ENCODE measurements around the gene SLC43A2.

Gene SLC43A2

DNA sequence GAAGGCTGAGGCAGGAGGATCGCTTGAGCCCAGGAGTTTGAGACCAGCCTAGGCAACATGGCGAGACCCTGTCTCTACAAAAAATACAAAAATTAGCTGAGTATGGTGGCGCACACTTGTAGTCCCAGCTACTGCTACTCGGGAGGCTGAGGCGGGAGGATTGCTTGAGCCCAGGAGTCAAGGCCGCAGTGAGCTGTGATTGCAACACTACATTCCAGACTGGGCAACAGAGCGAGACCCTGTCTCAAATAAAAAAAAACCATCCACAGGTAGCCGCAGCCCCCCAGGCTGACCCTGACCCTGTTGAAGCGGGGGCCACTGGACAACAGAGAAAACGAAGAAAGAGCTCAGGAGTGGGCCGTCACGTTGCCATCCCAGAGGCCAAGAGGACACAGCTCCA, 4.0 kb downstream of the SLC43A2 start:
- in situ Hi-C loops (cut with MboI; ENCODE audit: low sequenced_read_pairs): no loop called here

DNA sequence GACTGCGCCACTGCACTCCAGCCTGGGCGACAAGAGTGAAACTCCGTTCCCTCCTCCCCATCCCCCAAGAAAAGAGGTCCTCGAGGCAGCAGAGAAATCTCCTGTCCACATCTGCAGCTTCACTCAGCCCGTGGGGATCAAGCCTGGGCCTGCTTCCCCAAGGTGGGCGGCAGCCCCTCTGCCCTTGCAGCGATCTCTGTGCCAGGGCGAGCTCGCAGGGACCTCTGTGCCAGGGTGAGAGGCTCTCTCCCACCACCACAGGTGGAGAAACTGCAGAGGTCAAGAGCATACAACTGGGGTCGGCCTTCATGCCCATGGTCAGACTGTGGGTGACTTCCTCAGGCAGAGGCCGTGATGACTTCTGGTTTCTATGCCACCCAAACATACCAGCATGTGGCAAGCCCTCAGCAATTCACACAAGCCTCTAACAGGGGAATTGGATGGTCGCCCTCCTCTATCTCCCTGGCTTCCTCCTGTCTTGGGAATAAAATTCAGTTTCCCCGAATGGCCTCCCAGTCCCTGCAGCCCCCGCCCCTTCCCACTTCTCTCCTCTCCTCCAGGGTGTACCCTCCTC, 5.5 kb downstream of the SLC43A2 start:
- in situ Hi-C loops (cut with MboI; ENCODE audit: low sequenced_read_pairs): no loop called here

DNA sequence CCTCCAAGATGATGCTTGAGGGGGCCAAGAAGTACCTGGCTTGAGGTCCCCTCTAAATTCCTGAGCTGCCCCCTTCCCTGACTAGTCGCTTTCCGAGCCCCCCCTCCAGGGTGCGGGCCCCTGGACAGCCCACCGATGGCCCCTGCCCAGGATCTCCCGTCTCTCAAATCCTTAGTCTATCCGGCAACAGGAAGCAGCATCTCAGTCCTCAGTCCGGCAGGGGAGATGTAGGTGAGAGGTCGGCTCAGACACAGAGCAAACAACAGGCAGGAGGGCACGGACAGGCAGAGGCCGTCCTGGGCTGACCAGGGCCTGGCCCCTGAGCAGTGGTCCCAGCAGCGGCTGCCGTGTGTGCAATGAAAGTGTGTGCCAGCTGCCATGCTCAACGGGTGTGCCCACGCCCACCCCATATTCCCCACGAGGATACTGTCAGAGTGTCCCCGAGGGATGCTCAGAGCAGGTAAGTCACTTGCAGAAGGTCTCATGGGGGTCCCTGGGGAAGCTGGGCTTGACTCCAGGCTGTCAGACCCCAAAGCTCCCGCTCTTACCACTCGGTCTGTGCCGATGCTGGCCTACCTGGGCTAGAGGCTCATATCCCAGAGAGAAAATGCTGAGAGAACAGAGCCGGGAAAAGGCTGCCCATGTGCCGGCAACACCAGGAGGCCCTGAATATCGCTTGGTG, 7.2 kb downstream of the SLC43A2 start:
- in situ Hi-C loops (cut with MboI; ENCODE audit: low sequenced_read_pairs): no loop called here

DNA sequence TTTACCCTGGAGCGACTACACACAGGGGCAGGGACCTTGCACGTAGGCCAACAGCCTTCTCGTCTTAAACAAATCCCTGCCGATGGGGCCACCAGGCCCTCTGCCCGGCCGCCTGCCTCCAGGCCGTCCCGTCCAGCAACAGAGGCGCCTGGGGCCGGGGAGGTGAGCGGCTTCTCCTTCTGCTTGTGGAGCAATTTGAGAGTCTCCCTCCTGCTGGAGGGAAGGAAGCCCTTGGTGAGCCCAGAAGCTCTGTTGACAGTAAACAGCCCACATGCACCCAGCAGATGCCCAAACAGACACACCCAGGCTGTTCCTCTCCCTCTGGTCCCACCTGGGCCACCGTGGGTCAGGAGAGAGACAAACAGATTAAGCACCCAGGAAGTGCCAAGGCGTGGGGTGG, 8.1 kb downstream of the SLC43A2 start:
- in situ Hi-C loops (cut with MboI; ENCODE audit: low sequenced_read_pairs): no loop called here

DNA sequence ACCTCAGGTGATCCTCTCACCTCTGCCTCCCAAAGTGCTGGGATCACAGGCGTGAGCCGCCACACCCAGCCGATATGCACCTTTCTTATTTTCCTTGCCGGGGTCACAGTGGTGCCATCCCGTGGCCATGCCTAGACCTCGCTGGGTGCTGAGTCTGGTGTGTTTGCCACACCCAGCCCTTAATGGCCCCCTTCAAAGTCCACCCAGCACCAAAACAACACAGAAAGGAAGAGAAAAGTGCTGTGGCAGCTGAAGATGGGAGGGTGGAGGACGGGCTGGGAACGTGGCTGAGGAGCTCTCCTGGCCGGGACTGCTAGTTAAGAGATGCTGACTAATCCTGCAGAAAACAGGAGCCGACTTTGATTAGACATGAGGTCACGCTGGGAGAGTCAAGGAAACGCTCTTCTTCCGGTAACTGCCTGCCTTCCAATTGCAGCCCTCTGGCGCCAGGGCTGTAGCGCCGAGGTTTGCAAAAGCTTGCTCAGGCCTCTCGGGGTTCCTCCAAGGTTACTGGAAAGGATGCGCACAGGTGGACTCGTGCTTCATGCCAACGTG, 10.9 kb downstream of the SLC43A2 start:
- in situ Hi-C loops (cut with MboI; ENCODE audit: low sequenced_read_pairs): no loop called here

DNA sequence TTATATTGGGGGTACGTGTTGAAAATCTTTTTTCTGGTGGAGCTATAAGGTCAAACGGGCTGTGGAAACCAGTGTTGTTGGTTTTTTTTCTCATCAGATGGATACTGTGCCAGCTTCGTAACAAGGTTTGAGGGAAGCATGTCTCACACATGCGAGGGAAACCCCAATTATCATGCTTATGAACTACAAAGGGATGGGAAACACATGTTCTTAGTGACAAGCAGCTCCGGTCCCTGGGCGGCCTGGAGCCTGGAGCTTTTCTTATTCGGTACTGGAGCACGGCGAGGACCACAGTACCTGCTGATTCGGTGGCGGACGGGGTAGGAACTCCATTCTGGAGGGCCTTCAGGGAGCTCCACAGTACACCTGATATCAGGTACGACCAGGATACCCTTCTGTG, 12.5 kb downstream of the SLC43A2 start:
- in situ Hi-C loops (cut with MboI; ENCODE audit: low sequenced_read_pairs): no loop called here

DNA sequence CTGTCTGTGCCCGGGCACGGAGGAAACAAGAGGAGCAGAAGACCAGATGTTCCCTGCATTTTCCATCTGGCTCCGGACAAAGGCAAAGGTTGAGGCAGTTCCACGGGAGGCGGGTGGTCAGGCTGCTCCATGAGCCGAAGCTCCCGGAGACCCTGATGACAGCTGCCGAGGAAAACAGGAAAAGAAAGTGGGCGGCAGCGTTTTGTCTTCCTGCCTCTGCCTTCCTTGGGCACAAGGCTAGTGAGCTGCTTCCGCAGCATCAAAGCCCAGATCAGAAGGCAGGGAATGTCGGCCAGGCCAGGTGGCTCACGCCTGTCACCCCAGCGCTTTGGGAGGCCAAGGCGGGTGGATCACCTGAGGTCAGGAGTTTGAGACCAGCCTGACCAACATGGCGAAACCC, 16.2 kb downstream of the SLC43A2 start:
- in situ Hi-C loops (cut with MboI; ENCODE audit: low sequenced_read_pairs): no loop called here

DNA sequence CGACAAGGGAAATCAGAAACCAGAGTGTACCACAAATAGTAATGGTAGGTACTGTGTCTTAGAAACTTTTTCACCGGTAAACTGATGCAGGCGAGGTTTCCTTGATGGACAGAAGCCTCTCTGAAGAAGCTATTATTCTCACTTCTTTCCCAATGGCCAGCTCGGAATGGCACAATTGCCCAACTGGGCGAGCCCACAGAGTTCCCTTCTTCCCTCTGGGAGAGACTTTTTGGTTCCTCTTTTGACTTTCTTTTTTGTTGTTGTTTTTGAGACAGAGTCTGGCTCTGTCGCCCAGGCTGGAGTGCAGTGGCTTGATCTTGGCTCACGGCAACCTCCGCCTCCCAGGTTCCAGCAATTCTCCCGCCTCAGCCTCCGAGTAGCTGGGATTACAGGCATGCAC, 16.9 kb downstream of the SLC43A2 start:
- in situ Hi-C loops (cut with MboI; ENCODE audit: low sequenced_read_pairs): no loop called here

DNA sequence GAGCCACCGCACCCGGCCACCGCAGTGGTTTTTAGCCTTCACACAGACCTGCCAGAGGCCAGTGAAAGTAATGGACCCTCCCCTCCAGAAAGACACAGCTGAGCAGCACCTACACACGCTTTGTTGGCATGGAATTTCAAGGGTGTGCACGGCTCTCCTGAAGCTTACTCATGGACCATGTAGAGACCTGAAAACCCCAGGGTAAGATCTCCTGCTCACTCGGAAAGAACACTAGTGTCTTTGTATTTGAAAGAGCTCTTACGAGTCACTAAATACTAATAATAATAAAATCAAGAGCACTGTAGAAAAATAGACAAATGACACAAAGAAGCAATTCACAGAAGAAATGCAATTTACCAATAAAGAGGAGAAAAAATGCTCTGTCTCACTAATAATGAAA, 20.0 kb downstream of the SLC43A2 start:
- in situ Hi-C loops (cut with MboI; ENCODE audit: low sequenced_read_pairs): no loop called here

DNA sequence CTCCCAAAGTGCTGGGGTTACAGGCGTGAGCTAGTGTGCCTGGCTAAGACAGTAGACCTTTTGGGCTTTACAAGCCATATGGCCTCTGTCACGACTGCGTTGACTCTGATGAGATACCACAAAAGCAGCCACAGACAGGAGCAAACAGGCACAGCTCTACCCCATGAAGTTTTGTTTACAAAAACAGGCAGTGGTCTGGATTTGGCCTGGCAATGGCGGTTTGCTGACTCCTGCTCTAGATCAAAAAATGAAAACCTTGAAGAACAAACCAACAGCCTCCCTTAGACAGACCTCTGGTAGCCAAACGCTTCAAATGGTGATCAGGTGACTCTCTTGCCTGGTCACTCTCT, 20.7 kb downstream of the SLC43A2 start:
- in situ Hi-C loops (cut with MboI; ENCODE audit: low sequenced_read_pairs): no loop called here

DNA sequence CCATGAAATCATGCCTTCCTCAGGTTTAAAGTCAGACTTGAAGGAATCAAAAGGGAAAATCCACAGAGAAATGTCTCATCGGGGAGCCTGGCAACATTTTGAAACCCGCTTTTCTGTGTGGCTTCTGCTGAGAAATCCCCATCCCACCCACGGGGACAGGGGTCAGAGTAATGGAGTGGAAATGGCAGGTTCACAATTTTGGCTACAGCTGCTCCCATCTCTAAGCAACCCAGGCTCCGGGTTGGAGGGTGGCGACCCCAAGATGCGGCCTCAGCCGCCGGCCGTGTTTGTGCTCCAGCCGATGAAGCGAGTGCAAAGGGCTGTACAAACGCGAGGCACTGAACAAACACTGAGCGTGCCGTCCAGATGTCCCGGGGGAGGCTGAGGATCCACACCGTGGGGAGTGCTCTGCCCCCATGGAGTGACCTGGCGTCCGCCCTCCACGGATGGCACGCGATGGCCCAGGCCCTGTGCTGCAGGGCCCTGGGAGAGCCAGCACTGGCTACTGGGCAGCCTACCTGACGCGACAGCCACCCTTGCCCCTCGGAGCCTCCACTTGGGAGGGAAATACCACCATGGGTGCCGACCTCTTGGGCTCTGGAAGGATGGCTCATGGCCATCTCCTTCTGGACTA, 22.2 kb downstream of the SLC43A2 start:
- in situ Hi-C loops (cut with MboI; ENCODE audit: low sequenced_read_pairs): no loop called here

DNA sequence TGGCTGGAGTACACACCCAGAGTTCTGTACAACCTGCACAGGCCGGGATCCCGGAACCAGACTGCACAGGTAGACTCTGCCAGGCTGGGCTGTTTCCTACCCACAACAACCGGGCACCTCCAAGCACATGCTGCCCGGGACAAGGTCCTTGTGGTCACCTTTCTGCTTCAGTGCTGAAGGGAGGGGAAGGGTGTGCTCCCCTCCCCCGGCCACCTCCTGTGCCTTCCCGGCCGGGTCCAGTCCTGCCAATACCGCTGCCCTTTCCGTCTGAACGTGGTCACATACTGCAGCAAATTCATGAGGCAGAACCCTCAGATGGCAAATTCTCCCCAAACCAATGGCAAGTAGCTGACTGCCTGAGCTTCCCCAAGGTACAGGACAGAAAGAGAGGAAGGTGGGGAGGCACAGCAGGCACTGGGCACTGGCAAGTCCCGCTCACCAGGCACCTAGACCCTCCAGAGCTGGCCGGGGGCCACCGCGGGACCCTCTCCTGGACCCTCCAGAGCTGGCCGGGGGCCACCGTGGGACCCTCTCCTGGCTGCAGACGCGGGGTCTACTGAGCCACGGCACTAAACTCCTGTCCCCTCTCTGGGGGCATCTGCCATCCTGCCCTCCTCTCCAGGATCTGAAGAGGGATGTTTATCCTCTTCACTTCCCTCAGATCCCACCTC, 22.8 kb downstream of the SLC43A2 start:
- in situ Hi-C loops (cut with MboI; ENCODE audit: low sequenced_read_pairs): no loop called here

DNA sequence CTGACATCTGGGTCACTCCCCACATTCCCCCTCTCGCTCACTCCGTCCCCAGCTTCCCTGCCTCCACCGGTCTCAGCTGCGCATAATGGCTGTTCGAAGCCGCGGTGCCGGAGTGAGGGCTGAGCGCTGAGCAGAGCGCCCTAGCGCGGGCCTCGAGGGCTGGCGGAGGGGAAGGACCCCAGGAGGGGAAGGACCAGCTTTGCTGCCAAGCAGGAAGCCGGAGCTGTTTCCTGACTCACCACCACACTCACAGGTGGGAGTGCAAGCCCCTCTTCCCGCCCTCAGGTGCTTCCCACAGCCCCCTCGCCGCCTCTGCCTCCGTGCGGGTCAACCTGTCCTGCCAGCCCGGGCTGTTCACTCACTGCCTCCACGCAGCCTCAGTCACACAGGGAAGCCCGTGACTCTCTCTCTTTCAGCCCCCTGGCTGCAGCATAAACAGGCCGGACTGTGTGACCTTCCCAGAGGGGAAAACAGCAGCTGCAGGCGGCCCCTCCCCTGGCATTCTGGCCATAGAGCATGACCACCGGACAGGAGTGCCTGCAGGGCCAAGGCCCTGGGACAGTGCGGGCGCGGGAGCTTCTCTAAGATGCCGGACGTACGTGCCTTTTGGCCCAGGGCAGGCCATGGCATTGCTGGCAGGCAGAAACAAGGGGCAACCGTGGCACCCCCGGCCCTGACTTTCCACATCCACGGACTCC, 23.7 kb downstream of the SLC43A2 start:
- in situ Hi-C loops (cut with MboI; ENCODE audit: low sequenced_read_pairs): no loop called here

DNA sequence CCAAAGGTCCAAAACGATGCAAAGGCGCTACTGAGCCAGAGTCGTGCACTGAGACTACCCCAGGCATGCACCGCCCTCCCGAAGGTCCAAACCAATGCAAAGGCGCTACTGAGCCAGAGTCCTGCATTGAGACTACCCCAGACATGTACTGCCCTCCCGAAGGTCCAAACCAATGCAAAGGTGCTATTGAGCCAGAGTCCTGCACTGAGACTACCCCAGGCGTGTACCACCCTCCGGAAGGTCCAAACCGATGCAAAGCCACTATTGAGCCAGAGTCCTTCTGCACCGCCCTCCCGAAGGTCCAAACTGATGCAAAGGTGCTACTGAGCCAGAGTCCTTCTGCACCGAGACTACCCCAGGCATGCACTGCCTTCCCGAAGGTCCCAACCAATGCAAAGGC, 27.1 kb downstream of the SLC43A2 start:
- in situ Hi-C loops (cut with MboI; ENCODE audit: low sequenced_read_pairs): no loop called here

DNA sequence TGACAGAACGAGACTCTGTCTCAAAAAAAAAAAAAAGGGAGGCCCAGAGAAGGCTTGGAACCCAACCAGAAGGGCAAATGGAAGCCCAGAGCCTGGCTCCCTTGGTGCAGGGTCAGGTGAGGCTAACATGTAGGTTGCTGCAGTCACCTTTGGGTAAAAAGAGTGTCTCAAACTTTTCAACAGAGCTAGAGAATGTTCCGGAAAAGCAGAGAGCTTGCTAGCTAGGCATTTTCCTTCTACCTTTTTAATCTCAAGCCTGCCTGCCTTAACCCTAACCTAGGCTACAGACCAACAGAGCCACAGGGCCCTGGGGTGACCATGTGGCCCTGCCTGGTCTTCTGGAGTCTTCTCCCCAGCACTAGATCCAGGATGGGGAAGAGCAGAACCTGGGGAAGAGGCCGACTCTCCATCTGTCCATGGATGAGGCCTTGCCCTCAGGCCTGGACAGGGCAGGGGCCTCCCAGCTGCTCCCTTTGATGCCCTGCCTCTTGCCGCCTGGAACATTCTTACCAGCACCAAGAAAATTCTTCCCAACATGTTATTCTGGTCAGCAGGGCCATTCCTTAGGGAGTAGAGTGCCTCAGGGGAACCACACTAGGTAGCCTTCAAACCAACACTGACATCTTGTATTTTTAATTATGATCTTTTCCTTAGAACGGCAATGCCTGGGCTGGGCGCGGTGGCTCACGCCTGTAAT, 30.1 kb downstream of the SLC43A2 start:
- in situ Hi-C loops (cut with MboI; ENCODE audit: low sequenced_read_pairs): no loop called here

DNA sequence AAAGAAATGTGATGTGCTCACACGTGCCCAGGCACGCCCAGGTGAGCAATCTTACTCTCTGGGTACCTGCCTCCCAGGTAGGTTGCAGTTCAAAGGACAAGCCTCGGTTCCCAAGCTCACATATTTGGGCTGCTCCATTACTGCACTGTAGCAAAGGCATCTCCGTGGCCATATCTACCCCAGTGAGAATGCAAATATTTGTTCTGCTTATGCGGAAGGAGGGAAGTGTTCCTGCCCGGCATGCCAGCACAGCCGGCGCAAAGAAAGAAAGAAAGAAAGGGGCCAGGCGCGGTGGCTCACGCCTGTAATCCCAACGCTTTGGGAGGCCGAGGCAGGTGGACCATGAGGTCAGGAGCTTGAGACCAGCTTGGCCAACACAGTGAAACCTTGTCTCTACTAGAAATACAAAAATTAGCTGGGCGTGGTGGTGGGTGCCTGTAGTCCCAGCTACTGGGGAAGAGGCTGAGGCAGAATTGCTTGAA, 30.7 kb downstream of the SLC43A2 start:
- in situ Hi-C loops (cut with MboI; ENCODE audit: low sequenced_read_pairs): no loop called here

DNA sequence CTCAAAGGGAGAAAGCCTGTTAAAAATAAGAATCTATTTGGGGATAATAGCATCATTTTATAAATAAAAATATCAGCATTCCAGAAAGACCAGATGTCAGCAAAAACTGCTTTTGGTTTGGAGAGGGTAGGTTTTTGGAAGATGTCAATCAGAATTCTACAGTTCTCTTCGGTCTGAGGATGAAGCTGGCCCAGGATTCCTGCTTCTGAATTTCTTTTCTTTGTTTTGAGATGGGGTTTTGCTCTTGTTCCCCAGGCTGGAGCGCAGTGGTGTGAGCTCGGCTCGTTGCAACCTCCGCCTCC, 35.1 kb downstream of the SLC43A2 start:
- in situ Hi-C loops (cut with MboI; ENCODE audit: low sequenced_read_pairs): no loop called here

DNA sequence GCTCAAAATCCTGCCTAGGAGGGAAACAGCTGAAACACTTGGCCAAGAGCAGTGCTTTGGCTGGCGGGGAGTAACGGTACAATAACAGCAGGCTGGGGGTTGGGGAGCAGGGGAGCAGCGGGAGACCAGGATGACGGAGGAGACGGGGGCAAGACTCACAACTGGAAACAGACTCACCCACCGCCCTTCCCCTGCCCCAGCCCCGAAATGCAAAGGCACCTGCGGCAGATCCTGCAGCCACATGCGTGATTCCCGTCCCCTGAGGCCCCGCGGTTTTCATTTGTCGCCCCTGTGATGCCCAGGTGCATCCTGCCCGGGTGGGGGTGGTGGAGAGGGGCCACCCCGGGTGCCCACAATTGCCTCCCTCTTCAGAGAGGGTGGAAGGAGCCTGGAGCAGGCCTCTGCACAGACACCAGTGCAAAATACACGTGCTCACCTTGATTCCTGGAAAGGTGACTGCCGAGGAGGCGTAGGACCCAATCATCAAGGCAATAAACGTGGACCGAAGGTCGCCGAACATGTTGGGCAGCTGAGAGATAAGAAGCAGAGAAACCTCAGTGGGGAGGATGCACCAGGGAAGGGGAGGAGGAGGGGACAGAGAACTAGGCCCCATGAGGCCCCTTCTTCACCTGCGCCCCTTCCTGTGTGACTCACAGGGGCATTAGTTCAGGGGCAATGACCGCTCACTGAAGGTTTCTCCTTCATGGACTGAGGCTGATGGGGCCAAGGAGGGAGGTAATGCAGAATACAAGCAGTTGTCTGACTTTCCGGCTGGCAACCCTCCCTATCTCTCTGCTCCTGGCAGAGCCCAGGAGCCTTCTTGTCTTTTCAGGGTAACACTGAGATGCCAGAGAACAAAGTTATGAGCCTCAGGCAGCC, 35.6 kb downstream of the SLC43A2 start:
- in situ Hi-C loops (cut with MboI; ENCODE audit: low sequenced_read_pairs): no loop called here

DNA sequence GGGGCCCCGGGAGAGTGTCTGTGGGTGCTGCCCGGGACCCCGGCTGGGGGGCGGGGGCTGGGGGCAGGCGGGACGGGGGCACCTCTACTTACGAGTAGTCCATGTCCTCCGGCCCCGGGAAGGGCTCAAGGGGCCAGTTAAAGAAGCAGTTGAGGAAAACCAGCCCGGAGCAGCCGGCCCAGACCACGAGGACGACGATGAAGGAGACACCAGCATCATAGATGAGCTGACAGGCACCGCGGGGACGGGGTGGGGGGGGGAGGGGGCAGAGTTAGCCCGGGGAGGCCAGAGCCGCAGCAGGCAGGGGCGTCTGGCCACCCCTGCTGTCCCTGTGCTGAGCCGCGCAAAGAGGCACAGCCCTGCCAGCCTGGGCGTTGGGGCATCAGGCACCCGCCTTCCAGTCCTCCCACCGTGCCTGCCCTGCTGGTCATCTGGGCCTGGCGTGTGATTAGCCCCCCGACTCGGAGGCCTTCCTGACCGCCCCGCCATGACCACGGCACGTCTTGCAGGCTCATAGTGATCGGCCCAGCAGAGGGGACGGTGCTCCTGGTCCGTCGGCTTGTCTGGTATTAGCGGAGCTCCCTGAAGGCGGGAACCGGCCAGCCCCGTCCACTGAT, 37.1 kb downstream of the SLC43A2 start:
- in situ Hi-C loops (cut with MboI; ENCODE audit: low sequenced_read_pairs): no loop called here
